Hepatic stellate cell (primary cell): Measurements from ENCODE around the gene EML2.
"Not testable (repeated sequence)": the region's sequence is repeated elsewhere in the genome, so short reads cannot be mapped to it uniquely, and the experiment has no call there.

Experiments used
- DNase-seq: peaks from one replicate; pipeline ENCODE4 v3.0.0; 2011; ENCODE audit warnings: low spot score

The EML2 gene

DNA sequence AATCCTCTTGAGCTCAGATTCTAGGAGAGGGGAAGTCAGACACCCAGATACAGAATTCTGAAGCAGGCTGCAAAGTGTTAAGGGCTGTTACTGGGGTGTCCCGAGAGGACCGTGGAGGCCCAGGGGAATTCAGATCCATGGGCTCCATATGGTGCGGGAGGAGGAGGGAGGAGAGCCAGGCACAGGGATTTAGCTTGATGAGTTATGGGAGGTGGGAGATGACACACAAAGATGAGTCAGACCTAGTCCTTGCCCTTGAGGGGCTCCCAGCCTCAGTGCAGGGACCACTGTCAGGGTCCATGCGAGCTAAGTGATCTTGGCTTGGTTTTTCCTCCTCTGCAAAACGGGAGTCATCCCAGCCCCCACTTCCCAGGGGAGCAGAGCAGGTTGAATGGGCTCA lies 14.4 kb upstream of the EML2 start:
- no peak for DNase-seq

DNA sequence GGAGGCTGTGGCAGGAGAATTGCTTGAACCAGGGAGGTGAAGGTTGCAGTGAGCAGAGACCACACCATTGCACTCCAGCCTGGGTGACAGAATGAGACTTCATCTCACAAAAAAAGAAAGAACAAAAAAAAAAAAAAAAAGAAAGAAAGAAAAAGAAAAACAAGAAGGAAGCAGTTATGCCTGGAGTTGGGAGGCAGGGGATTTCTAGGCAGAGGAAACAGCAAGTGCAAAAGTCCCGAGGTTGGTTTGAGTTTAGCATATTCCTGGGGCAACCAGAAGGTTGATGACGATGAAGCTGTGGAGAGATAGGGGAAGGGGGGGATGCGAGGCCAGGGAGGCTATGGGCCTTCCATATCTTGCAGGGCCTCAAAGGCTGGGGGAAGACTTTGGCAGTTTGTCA lies 11.5 kb upstream of the EML2 start:
- DNase-seq = no peak

DNA sequence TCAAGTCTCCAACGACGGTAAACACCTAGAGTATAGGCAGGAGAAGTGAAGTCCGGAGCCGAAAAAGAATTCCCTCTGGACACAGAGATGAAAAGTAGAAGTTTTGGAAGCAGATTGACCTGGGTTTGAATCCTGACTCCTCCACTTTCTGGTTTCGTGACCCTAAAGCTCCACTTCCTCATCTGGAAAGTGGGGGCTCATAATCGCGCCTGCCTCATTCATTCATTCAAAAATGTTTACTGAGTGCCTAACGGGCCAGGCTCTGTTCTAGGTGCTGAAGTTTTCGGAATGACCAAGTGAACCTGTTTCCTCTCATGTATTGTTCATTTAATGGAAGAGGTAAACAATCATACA lies 7.1 kb upstream of the EML2 start:
- no peak for DNase-seq

- peak; percentile 96 for DNase-seq
Observed at GRCh38 chr19:45645631-45646344, 6.6 kb upstream of the EML2 start.

- DNase-seq = no peak
Observed at GRCh38 chr19:45645068-45645630, 6.0 kb upstream of the EML2 start.

GRCh38 chr19:45643927-45644771 lies 5.0 kb upstream of the EML2 start:
- DNase-seq = no peak

DNA sequence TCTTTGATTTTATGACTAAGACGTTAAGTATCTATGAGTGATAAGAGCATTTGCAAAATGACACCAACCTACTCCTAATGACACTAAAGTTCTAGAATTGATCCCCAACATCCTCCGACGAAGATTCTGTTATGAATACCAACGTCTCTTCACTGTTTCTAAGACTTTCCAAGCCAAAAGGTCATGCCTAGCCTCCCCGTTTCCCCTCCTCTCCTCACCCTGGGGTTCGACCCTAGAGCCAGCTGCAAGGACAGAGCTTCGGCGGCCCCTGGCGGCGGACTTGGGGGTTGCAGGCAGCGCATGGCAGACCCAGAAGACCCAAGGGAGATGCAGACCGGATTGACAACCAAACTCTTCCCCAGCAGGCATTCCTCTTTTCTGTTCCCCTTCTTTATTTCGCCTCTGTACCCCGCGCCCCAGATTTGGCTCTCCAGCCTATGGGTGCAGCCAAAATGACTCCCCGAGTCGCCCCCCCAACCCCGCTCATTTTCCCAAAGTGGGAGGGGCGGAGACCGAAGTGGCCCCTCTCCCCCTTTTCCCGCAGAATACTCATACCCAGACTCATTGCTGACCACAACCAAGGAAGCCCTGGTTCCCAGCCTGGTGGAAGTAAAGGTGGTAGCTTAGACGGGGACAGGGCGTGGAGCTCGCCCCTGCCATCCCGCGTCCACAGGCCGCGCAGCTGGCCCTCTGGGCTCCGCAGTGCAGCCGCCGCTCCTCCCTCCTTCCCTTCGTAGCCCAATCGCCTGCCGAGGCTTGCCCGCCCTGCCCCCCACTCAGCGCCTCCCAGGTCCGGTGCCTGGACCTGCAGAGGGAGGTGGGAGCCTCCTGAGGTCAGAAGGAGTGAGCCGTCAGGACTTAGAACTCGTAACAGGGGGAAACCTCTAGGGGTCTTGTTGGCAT lies 4.1 kb upstream of the EML2 start:
- peak; percentile 88 for DNase-seq

DNA sequence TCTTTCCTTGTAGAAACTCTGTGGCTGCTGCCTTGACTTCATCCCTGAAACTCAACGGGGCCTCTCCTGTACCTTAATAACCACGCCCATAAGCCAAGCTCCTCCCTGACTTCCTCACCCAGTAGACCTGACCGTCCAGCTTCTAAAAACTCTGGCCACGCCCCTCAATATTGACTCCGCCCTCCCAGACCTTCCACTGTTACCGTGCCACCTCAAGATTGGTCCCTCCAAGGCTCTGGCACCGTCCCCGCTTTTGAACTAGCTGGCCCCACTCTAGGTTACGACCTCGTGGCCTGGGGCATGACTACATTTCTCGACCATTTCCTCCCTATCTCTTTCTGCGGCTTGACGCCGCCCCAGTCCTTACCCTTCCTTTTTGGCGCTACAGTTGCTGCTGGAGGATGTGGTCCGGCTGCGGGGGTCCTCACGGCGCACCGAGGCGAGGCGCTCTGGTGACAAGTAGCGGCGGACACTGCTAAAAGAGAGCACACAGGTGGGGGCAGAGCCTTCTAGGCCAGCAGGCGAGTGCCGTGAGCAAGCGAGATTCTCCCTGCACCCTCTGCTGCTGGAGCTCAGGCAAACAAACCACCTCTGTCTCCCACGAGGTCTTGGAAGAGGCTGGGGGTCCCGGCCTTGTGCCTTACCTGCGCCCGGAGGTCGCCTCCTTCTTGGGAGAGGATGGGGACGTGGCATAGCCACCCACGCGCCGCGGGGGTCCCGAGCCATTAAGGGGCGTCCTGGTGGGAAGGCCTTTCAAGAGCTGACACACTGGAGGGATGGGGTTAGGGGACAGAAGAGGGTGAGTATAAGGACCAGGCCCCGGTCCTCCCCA lies 2.3 kb upstream of the EML2 start:
- peak; percentile 77 for DNase-seq

DNA sequence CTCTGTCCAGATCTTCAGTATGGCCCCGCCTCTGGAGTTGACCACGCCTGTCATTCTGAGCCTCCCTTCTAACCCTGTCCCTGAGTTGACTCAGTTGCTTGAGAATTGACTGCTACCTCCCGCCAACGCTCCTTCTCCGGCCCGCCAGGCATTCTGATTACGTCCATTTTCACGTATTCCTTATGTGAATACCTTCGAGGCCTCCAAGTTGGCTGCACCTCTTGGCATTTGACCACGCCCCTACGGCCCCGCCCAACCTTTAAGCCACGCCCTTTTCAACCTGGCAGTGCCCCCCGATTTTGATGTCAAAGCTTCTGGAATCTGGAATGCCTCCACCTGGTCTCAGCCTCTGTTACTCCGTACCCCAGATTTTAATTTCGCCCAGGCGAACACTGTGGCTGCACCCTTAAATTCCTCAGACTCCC lies 1.7 kb upstream of the EML2 start:
- no peak for DNase-seq

GRCh38 chr19:45637890-45638667 lies 1.1 kb downstream of the EML2 start:
- peak; percentile 72 for DNase-seq

- no peak for DNase-seq
Observed at GRCh38 chr19:45636902-45637301, 2.3 kb downstream of the EML2 start.

DNA sequence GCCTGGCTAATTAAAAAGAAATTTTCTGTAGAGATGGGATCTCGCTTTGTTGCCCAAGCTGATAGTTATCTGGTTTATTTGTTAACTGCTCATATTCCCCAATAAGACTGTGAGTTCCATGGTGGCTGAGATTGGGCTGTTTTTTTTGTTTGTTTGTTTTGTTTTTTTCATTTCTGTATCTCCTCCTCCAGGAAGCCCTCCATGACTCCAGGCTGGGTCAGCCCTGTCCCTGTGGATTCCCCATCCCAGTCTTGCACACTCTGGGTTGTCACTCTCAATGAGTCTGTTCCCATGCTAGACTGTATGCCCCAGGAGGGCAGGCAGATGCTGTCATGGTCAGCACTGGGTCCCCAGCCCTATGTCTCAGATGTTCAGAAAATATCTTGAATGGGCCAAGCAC lies 2.9 kb downstream of the EML2 start:
- no peak for DNase-seq

GRCh38 chr19:45632468-45633196 lies 6.6 kb downstream of the EML2 start:
- peak; percentile 89 for DNase-seq

DNA sequence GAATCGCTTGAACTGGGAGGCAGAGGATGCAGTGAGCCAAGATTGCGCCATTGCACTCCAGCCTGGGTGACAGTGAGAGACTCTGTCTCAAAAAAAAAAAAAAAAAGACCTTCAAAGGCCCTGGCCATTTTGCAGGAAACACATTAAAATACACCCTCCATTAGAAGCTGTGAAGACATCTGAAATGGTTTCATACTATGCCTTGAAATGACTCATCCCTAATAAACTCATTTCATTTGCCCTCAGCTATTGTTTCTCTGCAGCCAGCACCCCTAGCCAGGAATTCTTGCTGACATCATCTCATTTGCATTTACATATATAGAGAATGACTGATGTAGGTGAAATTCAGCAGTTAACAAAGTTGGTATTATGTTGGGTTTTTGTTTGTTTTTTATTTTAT lies 8.7 kb downstream of the EML2 start:
- peak; percentile 88 for DNase-seq

DNA sequence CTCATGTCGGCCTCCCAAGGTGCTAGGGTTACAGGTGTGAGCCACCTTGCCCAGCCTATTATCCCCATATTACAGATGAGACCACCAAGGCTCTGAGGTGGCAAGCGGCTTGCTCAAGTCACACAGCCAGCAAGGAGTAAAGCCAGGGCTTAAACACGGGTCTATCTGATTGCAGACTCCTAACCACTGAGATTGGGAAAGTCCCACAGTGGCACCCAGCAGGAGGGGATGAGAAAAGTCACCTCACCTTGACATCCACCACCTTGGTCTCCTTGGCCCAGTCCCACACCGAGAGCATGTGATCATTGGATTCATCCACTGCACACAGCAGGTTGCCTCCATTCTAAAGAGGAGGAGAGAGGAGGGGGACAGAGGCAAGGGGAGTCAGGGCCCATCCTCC lies 9.5 kb downstream of the EML2 start:
- DNase-seq = no peak

DNA sequence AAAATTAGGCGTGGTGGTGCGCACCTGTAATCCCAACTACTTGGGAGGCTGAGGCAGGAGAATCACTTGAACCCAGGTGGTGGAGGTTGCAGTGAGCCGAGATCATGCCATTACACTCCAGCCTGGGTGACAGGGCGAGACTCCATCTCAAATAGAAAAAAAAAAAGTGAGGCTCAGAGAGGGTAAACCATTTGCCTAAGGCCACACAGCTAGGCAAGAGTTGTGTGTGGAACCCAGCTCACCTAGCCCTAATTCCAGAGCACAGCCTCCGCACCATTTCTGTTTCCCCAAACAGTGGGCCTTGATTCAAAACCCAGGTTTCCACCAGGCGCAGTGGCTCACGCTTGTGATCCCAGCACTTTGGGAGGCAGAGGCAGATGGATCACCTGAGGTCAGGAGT lies 11.0 kb downstream of the EML2 start:
- DNase-seq = not testable (repeated sequence)

GRCh38 chr19:45623984-45624383 lies 15.2 kb downstream of the EML2 start:
- DNase-seq = no peak

DNA sequence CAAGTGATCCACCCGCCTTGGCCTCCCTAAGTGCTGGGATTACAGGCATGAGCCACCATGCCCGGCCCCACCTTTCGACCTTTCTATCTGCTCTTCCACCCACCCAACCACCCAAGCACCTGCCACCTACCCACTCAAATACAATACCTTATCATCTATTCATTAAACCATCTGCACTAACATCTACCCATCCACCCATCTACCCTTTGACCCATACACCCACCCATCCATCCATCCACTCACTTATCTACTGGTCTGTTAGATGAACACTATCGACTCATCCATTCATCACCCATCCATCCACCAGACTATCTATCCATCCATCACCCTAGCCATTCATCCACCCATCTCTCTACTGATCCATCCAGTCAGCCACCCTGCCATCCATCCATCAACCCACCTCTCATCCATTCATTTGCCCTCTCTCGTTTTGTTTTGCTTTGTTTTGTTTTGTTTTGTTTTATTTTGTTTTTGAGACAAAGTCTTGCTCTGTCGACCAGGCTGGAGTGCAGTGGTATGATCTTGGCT lies 17.2 kb downstream of the EML2 start:
- no peak for DNase-seq

DNA sequence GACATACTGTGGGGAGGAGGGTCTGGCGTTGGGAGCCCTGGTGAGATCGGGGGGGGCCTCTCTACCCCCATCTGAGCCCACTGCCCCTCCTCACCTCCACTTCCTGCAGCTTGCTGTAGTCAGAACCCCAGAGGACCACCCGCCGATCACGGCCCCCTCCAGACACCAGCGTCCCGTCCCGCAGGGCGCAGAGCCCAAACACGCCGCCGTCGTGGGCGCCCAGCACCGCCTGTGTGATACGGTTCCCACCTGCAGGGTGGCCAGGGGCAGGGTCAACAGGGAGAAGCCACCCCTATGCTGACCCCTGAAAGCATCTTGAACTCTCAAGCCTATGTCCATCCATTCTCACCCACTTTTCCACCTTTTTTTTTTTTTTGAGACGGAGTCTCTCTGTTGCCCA lies 17.8 kb downstream of the EML2 start:
- DNase-seq = no peak

- DNase-seq = no peak
Observed at GRCh38 chr19:45616704-45617017, 22.5 kb downstream of the EML2 start.
